Hepatic stellate cell (primary cell): ENCODE measurements around the gene GTF2H4.
A peak's percentile ranks its signal among the peaks of the same experiment; 100 is the strongest.
"Not testable (repeated sequence)": the region's sequence is repeated elsewhere in the genome, so short reads cannot be mapped to it uniquely, and the experiment has no call there.

Experiments used
- DNase-seq: peaks from one replicate; pipeline ENCODE4 v3.0.0; 2011; ENCODE audit warnings: low spot score

GTF2H4 gene

GRCh38 chr6:30907758-30908591 is at the start of gene GTF2H4:
TSS of gene GTF2H4 (plus strand) at chr6:30908207.
- DNase-seq = peak; percentile 97

GRCh38 chr6:30859726-30860125 is 48.3 kb upstream of the GTF2H4 start:
- DNase-seq = not testable (repeated sequence)

- DNase-seq = no peak
Observed at GRCh38 chr6:30861257-30862048, 46.6 kb upstream of the GTF2H4 start.

GRCh38 chr6:30862156-30862875 is 45.7 kb upstream of the GTF2H4 start:
- DNase-seq = no peak

GRCh38 chr6:30864325-30864724 is 43.7 kb upstream of the GTF2H4 start:
- no peak for DNase-seq

- DNase-seq = not testable (repeated sequence)
Observed at GRCh38 chr6:30869241-30869749, 38.7 kb upstream of the GTF2H4 start.

- no peak for DNase-seq
Observed at GRCh38 chr6:30870546-30870945, 37.5 kb upstream of the GTF2H4 start.

GRCh38 chr6:30871592-30872183 is 36.3 kb upstream of the GTF2H4 start:
- no peak for DNase-seq

- DNase-seq = no peak
Observed at GRCh38 chr6:30873137-30873640, 34.8 kb upstream of the GTF2H4 start.

GRCh38 chr6:30873795-30874194 is 34.2 kb upstream of the GTF2H4 start:
- not testable (repeated sequence) for DNase-seq

GRCh38 chr6:30875244-30876038 is 32.6 kb upstream of the GTF2H4 start:
- no peak for DNase-seq

GRCh38 chr6:30876039-30876730 is 31.8 kb upstream of the GTF2H4 start:
- DNase-seq = no peak

- DNase-seq = peak; percentile 84
Observed at GRCh38 chr6:30877419-30878262, 30.4 kb upstream of the GTF2H4 start.

GRCh38 chr6:30879684-30880427 is 28.2 kb upstream of the GTF2H4 start:
- no peak for DNase-seq

GRCh38 chr6:30880698-30881252 is 27.2 kb upstream of the GTF2H4 start:
- no peak for DNase-seq

GRCh38 chr6:30881392-30882203 is 26.4 kb upstream of the GTF2H4 start:
- DNase-seq = no peak

GRCh38 chr6:30882204-30882758 is 25.7 kb upstream of the GTF2H4 start:
- DNase-seq = peak; percentile 24
